CD14-positive monocyte (primary cell): ENCODE data around the gene TBCCD1. TPM values are rescaled to one million over a fixed set of nuclear protein-coding genes. Genes with fewer than 3 reads are reported as not detected.

ENCODE experiments used
- DNase-seq, 3 donors: peaks; one replicate each; pipeline ENCODE4 v3.0.0-alpha.2; 2011 to 2022
- H2AFZ ChIP-seq: 2 replicates; pipeline ENCODE4 v1.6.0; 2012; ENCODE audit warnings: mild to moderate bottlenecking, low read depth, low read length, inconsistent platforms; ENCODE audit not compliant: insufficient read depth, poor library complexity, severe bottlenecking
- H3K27ac ChIP-seq, 2 donors: 1 replicate in 1 of 2; 2 replicates in 1 of 2; pipeline ENCODE4 v1.5.1; 2012 to 2013; ENCODE audit warnings: low read length in 2 of 2, control low read depth in 1 of 2, inconsistent platforms in 1 of 2, low read depth in 1 of 2, mild to moderate bottlenecking in 1 of 2
- H3K27me3 ChIP-seq, 2 donors: one replicate each; pipeline versions ENCODE4 v1.6.0 to v1.6.1; 2011 to 2013; ENCODE audit warnings: low read length in 2 of 2; ENCODE audit not compliant: control insufficient read depth in 2 of 2, insufficient read depth in 2 of 2
- H3K36me3 ChIP-seq, 2 donors: replicated peaks in 1 of 2; 1 replicate in 1 of 2; 2 replicates in 1 of 2; pipeline versions ENCODE4 v1.5.1 to v1.6.1; 2012 to 2013; ENCODE audit warnings: low read length in 2 of 2, control low read depth in 1 of 2, inconsistent platforms in 1 of 2, mild to moderate bottlenecking in 1 of 2; ENCODE audit not compliant: insufficient read depth in 2 of 2, control insufficient read depth in 1 of 2
- H3K4me1 ChIP-seq, 2 donors: 1 replicate in 1 of 2; 2 replicates in 1 of 2; pipeline versions ENCODE4 v1.5.1 to v1.6.1; 2012 to 2013; ENCODE audit warnings: low read length in 2 of 2, control low read depth in 1 of 2, inconsistent platforms in 1 of 2, mild to moderate bottlenecking in 1 of 2, moderate library complexity in 1 of 2; ENCODE audit not compliant: insufficient read depth in 2 of 2, control insufficient read depth in 1 of 2
- H3K4me2 ChIP-seq: replicated peaks from 2 replicates; pipeline ENCODE3; 2012; ENCODE audit warnings: low read length, moderate library complexity, mild to moderate bottlenecking; ENCODE audit not compliant: poor library complexity, severe bottlenecking; ENCODE audit errors: extremely low read depth
- H3K4me3 ChIP-seq, 3 experiments: fragments of 200-600 bp in 1 of 3; sonication (generic) in 1 of 3; replicated peaks in 1 of 3; 1 replicate in 2 of 3; 2 replicates in 1 of 3; pipeline ENCODE4 v1.5.1; 2011 to 2013; ENCODE audit warnings: low read length in 3 of 3, mild to moderate bottlenecking in 3 of 3, control low read depth in 2 of 3, low read depth in 2 of 3, inconsistent platforms in 1 of 3, moderate library complexity in 1 of 3
- H3K79me2 ChIP-seq: 2 replicates; pipeline ENCODE4 v1.6.0; 2012; ENCODE audit warnings: mild to moderate bottlenecking, control low read depth, inconsistent platforms, low read length, moderate library complexity; ENCODE audit not compliant: insufficient read depth
- H3K9ac ChIP-seq: 2 replicates; pipeline ENCODE4 v1.6.0; 2017; ENCODE audit warnings: low read length, mild to moderate bottlenecking; ENCODE audit not compliant: insufficient read depth, poor library complexity, severe bottlenecking
- H3K9me3 ChIP-seq, 2 donors: replicated peaks in 1 of 2; 1 replicate in 1 of 2; 2 replicates in 1 of 2; pipeline versions ENCODE4 v1.5.1 to v1.6.1; 2012 to 2013; ENCODE audit warnings: low read length in 2 of 2, control low read depth in 1 of 2; ENCODE audit not compliant: control insufficient read depth in 1 of 2, insufficient read depth in 1 of 2
- H4K20me1 ChIP-seq: 2 replicates; pipeline ENCODE4 v1.6.0; 2012; ENCODE audit warnings: mild to moderate bottlenecking, low read length, control low read depth, moderate library complexity; ENCODE audit not compliant: insufficient read depth
- H3K27ac Mint-ChIP-seq, 7 donors: one replicate each; pipeline ENCODE4 v1.8.0; 2020; ENCODE audit warnings: mild to moderate bottlenecking in 7 of 7, mixed read lengths in 7 of 7, moderate library complexity in 6 of 7, inconsistent platforms in 2 of 7
- H3K27me3 Mint-ChIP-seq, 3 donors: one replicate each; pipeline ENCODE4 v1.8.0; 2021 to 2022; ENCODE audit warnings: low read depth in 3 of 3, mild to moderate bottlenecking in 3 of 3, mixed read lengths in 3 of 3, moderate library complexity in 3 of 3, inconsistent platforms in 1 of 3
- H3K36me3 Mint-ChIP-seq, 2 donors: one replicate each; pipeline ENCODE4 v1.8.0; 2020; ENCODE audit warnings: mixed read lengths in 2 of 2, inconsistent platforms in 1 of 2, mild to moderate bottlenecking in 1 of 2
- H3K4me1 Mint-ChIP-seq: one replicate; pipeline ENCODE4 v1.8.0; 2020; ENCODE audit warnings: mild to moderate bottlenecking, mixed read lengths
- H3K4me3 Mint-ChIP-seq, 2 donors: one replicate each; pipeline ENCODE4 v1.8.0; 2020; ENCODE audit warnings: mild to moderate bottlenecking in 2 of 2, mixed read lengths in 2 of 2, moderate library complexity in 1 of 2
- H3K9me3 Mint-ChIP-seq, 7 donors: one replicate each; pipeline ENCODE4 v1.8.0; 2020 to 2022; ENCODE audit warnings: mixed read lengths in 7 of 7, mild to moderate bottlenecking in 6 of 7, moderate library complexity in 6 of 7, inconsistent platforms in 2 of 7
- WGBS: methylation state at CpG from one replicate; pipeline ENCODE4 v1.1.5; 2013; ENCODE audit warnings: missing lambda C conversion rate; ENCODE audit not compliant: insufficient coverage; 5-methylcytosine and 5-hydroxymethylcytosine counted together
- intact Hi-C, 2 donors: fragments of 100-400 bp; cut with micrococcal nuclease; formaldehyde crosslinking; loops; one replicate each; pipeline versions ENCODE4 v1.15.0 to v1.15.1; 2023
- polyA plus RNA-seq, 3 donors: library from polyadenylated mRNA; depleted of rRNA in 1 of 3; unstranded in 2 of 3; stranded (reverse) in 1 of 3; fragments of 300-500 nt in 2 of 3; fragments of >200 nt in 1 of 3; fragmentation: Illumina TruSeq in 2 of 3; gene quantifications; 1 replicate in 2 of 3; 2 replicates in 1 of 3; pipeline ENCODE4 v1.2.3, GENCODE V29; 2012 to 2021
- TF ChIP-seq, protein P1 (sequence below): fragments of 200-600 bp; IDR thresholded peaks from one replicate; pipeline ENCODE4 v1.8.0; 2022; ENCODE audit warnings: antibody characterized with exemption, mild to moderate bottlenecking

TBCCD1 gene
- polyA plus RNA-seq, 3 donors = 9.2 to 9.6 (median 9.6) TPM

DNA sequence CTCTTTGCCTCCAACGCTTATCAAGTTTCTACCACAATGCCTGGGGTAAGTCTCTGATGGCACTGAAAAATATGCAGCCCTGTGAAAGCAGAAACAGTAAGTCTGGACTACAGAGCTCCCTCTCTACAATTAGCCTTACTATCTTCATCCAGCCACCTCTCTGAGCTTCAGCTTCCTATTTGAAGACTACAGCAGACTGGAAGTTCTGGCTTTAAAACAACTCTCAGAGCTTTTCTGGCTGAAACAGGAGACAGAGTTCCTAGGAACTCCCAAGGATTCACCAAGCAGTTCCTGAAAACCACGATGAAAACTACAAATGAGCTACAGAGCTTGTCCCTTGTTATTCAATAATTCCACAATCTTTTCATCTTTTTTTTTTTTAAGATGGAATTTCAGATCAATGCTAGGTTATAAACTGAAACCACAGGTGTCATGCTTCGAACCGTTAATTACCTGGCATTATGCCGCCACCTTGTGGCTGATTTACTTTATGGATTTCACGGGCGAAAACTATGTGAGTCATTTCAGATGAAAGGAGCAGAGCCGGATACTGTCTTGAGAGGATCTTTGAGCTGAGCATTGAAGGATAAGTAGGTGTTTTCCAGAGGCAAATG lies 26.8 kb downstream of the TBCCD1 start:
- Mint-ChIP-seq H3K9me3 (no peaks in the 10 kb centered on the region), H3K36me3 (peaks cover 28 to 29% of the 10 kb centered on the region in 2 donors), H3K4me1 (peaks cover 8% of the 10 kb centered on the region), H3K27ac (no peak overlapping the region), H3K4me3 (peak overlapping the region in 1 of 2 donors; percentile 67), H3K27me3 (no peaks in the 10 kb centered on the region)
- H4K20me1 ChIP-seq = no peaks in the 10 kb centered on the region
- H3K4me2 ChIP-seq = peak overlapping the region; percentile 51
- peaks cover 12 to 22% of the 10 kb centered on the region in 2 donors for H3K36me3 ChIP-seq
- H3K9ac ChIP-seq = no peak overlapping the region
- H3K4me1 ChIP-seq = peaks cover 3 to 5% of the 10 kb centered on the region in 2 donors
- intact Hi-C loops = loop anchor here (5.0 kb wide), 2 partner anchors 283 to 558 kb away; no protein-coding TSS in a partner anchor
- H3K79me2 ChIP-seq = no peaks in the 10 kb centered on the region
- peak; percentile 56 to 71 (median 70) for DNase-seq
- H3K9me3 ChIP-seq = no peaks in the 10 kb centered on the region
- TF ChIP-seq, protein P1, sequence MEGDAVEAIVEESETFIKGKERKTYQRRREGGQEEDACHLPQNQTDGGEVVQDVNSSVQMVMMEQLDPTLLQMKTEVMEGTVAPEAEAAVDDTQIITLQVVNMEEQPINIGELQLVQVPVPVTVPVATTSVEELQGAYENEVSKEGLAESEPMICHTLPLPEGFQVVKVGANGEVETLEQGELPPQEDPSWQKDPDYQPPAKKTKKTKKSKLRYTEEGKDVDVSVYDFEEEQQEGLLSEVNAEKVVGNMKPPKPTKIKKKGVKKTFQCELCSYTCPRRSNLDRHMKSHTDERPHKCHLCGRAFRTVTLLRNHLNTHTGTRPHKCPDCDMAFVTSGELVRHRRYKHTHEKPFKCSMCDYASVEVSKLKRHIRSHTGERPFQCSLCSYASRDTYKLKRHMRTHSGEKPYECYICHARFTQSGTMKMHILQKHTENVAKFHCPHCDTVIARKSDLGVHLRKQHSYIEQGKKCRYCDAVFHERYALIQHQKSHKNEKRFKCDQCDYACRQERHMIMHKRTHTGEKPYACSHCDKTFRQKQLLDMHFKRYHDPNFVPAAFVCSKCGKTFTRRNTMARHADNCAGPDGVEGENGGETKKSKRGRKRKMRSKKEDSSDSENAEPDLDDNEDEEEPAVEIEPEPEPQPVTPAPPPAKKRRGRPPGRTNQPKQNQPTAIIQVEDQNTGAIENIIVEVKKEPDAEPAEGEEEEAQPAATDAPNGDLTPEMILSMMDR = peak; percentile 83
- no peak overlapping the region for H3K27ac ChIP-seq
- H2AFZ ChIP-seq = no peak overlapping the region
- peak overlapping the region in 2 of 3 experiments; percentile 12 to 39 for H3K4me3 ChIP-seq
- H3K27me3 ChIP-seq = no peaks in the 10 kb centered on the region
- WGBS = 13% methylated on average over 8 of the region's 8 CpGs

DNA sequence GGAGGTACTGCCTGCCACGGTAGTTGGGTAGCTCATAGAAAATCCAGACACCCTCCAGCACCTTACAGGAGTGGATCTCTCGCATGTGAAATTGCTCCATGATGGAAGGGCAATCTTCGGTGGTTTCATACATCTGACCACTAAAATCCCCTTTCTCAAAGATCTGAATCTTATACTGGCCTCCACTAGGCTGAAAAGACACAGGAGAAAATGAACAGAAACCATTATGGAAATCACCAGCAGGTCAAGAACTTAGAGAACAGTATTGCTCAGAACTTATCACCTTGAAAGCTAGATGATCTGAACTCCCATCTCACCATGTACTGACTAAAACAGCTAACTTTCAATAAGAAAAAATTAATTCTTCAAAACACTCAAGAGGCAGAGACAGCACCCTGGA lies 28.4 kb downstream of the TBCCD1 start:
- H3K36me3 ChIP-seq = peaks cover 3 to 9% of the 10 kb centered on the region in 2 donors
- H3K27ac ChIP-seq = no peak overlapping the region
- no peak overlapping the region for H3K9ac ChIP-seq
- intact Hi-C loops = loop anchor here in 1 of 2 donors (5.0 kb wide), 1 partner anchor 281 kb away; no protein-coding TSS in a partner anchor
- 90% methylated on average over 3 of the region's 3 CpGs for WGBS
- Mint-ChIP-seq H3K4me3 (no peak overlapping the region), H3K27me3 (no peaks in the 10 kb centered on the region), H3K9me3 (no peaks in the 10 kb centered on the region), H3K27ac (no peak overlapping the region), H3K36me3 (peaks cover 17 to 18% of the 10 kb centered on the region in 2 donors), H3K4me1 (peaks cover 15% of the 10 kb centered on the region)
- H3K4me2 ChIP-seq = no peak overlapping the region
- no peak overlapping the region for H3K4me3 ChIP-seq
- no peak for DNase-seq
- H3K79me2 ChIP-seq = no peaks in the 10 kb centered on the region
- no peaks in the 10 kb centered on the region for H3K9me3 ChIP-seq
- no peaks in the 10 kb centered on the region for H4K20me1 ChIP-seq
- H3K4me1 ChIP-seq = peaks cover 9 to 13% of the 10 kb centered on the region in 2 donors
- TF ChIP-seq, protein P1 = no peak
- H3K27me3 ChIP-seq = no peaks in the 10 kb centered on the region
- H2AFZ ChIP-seq = no peak overlapping the region
